Vagina (tissue), 2 donors: ENCODE measurements around the gene CHPF2. TPM values are rescaled to one million over a fixed set of nuclear protein-coding genes. Genes with fewer than 3 reads are reported as not detected.

Source experiments
- DNase-seq, 2 donors: peaks; one replicate each; pipeline ENCODE4 v3.0.0-alpha.2; 2017; ENCODE audit errors: extremely low spot score in 2 of 2
- H3K27ac ChIP-seq: fragments of 200-600 bp; sonication (generic); one replicate; pipeline ENCODE4 v1.5.1; 2019
- H3K27me3 ChIP-seq: fragments of 200-600 bp; sonication (generic); one replicate; pipeline ENCODE4 v1.5.1; 2019
- H3K36me3 ChIP-seq, 2 donors: fragments of 200-600 bp; sonication (generic); one replicate each; pipeline ENCODE4 v1.5.1; 2017 to 2019
- H3K4me1 ChIP-seq: fragments of 200-600 bp; sonication (generic); one replicate; pipeline ENCODE4 v1.5.1; 2019
- H3K4me3 ChIP-seq, 2 donors: fragments of 200-600 bp; sonication (generic); 1 replicate in 1 of 2; 2 replicates in 1 of 2; pipeline ENCODE4 v1.5.1; 2016 to 2019
- H3K9me3 ChIP-seq: fragments of 200-600 bp; sonication (generic); one replicate; pipeline ENCODE4 v1.5.1; 2019
- CTCF ChIP-seq, 3 experiments: fragments of 450-650 bp in 2 of 3; fragments of 200-600 bp in 1 of 3; sonication (generic) in 1 of 3; IDR thresholded peaks; one replicate each; pipeline ENCODE4 v1.5.1; 2017 to 2019; ENCODE audit warnings: antibody characterized with exemption in 3 of 3, mild to moderate bottlenecking in 2 of 3, moderate library complexity in 2 of 3
- POLR2A ChIP-seq, 2 donors: fragments of 450-650 bp; IDR thresholded peaks; one replicate each; pipeline ENCODE4 v1.6.1; 2017; ENCODE audit warnings: antibody characterized with exemption in 2 of 2, mild to moderate bottlenecking in 2 of 2, moderate library complexity in 2 of 2
- POLR2AphosphoS5 ChIP-seq, 2 donors: sonication (generic); formaldehyde crosslinking; IDR thresholded peaks; one replicate each; pipeline ENCODE4 v1.9.0; 2017; ENCODE audit warnings: antibody characterized with exemption in 2 of 2, mild to moderate bottlenecking in 2 of 2, low read depth in 1 of 2; ENCODE audit not compliant: insufficient read depth in 1 of 2
- intact Hi-C: fragments of 100-400 bp; cut with DNase I; formaldehyde crosslinking; loops from one replicate; pipeline ENCODE4 v1.15.1; 2023
- total RNA-seq: library from RNA; depleted of rRNA; stranded (reverse); fragments of >200 nt; gene quantifications from one replicate; pipeline ENCODE4 v1.2.3, GENCODE V29; 2016

Gene CHPF2
- total RNA-seq, 1 donor from 2014 or later, result 28.0 TPM

DNA sequence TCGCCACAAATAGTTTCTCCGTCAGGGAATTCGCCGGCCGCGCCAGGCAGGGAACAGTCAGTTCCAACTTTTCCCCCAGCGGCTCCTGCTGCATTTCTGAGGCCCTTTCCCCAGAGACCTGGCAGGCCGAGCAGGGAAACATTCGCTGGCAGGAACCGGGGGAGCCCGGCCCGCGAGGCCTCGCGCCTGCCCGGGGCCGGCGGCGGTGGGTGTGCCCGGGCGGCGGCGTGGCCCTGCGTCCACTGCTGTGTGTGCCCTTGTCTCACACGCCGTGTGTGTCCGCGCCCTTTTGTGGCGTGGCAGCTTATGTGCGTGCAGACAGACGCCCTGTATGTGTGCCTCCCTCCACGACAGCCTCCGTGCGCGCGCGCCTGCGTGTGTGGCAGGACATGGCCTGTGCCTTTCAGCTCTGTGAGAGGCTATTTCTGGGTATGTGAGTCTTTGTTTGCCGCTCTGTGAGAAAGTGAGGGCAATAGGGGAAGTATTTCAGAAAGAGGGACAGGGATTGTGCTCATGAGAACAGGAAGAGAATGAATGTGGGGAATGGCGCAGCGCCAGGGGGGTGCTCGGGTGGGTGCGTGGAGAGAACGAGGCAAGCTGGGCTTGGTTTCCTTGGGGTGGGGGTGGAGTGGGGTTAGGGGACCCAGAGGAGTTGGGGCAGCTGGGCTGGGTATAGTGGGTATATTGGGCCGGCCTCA is 16.9 kb downstream of the CHPF2 start:
- peaks cover 75% of the 10 kb centered on the region for H3K4me1 ChIP-seq
- no peaks in the 10 kb centered on the region for H3K36me3 ChIP-seq
- H3K9me3 ChIP-seq, result no peaks in the 10 kb centered on the region
- no peak for TF ChIP-seq CTCF (IDR thresholded peaks at IDR 0.05)
- peak in 1 of 2 donors; percentile 50 for TF ChIP-seq POLR2AphosphoS5 (IDR thresholded peaks at IDR 0.05; ENCODE audit: insufficient read depth in 1 of 2, low read depth in 1 of 2)
- TF ChIP-seq POLR2A (IDR thresholded peaks at IDR 0.05), result no peak
- no peak for DNase-seq
- intact Hi-C loops, result loop anchor here (5.0 kb wide), 1 partner anchor 53 kb away; no protein-coding TSS in a partner anchor
- H3K27me3 ChIP-seq, result no peaks in the 10 kb centered on the region
- H3K4me3 ChIP-seq, result peak overlapping the region; percentile 56 to 64
- peak overlapping the region; percentile 94 for H3K27ac ChIP-seq

DNA sequence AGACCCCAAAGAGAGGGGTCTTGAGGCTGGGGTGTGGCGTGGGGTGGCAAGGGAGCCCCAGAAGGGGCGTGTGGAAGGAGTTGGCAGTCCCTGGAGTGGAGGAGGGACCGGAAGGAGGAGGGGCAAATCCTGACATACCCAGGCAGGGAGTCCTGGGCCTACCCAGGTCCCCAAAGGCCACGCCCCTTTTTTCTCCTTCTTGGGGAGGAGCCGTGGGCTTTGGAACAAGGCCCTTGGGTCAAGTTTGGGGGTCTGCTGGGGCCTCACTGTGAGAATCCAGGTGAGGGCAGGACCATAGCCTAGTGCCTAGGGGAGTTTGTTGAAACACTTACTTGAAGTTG is 17.4 kb downstream of the CHPF2 start:
- intact Hi-C loops, result loop anchor here (2.0 to 5.0 kb wide), 2 partner anchors 53 to 707 kb away; partner anchors contain the start of gene GALNTL5
- TF ChIP-seq CTCF (IDR thresholded peaks at IDR 0.05) (no peak), POLR2AphosphoS5 (IDR thresholded peaks at IDR 0.05; ENCODE audit: insufficient read depth in 1 of 2, low read depth in 1 of 2) (peak in 1 of 2 donors; percentile 50), POLR2A (IDR thresholded peaks at IDR 0.05) (no peak)
- H3K27ac ChIP-seq, result peak overlapping the region; percentile 94
- H3K4me1 ChIP-seq, result peaks cover 70% of the 10 kb centered on the region
- no peaks in the 10 kb centered on the region for H3K9me3 ChIP-seq
- no peak for DNase-seq
- H3K27me3 ChIP-seq, result no peaks in the 10 kb centered on the region
- H3K36me3 ChIP-seq, result no peaks in the 10 kb centered on the region
- H3K4me3 ChIP-seq, result peak overlapping the region; percentile 56 to 64

GRCh38 chr7:151250181-151251132 is 18.2 kb downstream of the CHPF2 start:
- H3K27ac ChIP-seq, result peak overlapping the region; percentile 94
- H3K36me3 ChIP-seq, result no peaks in the 10 kb centered on the region
- H3K4me3 ChIP-seq, result peak overlapping the region; percentile 61 to 69
- H3K9me3 ChIP-seq, result no peaks in the 10 kb centered on the region
- no peak for TF ChIP-seq POLR2A (IDR thresholded peaks at IDR 0.05)
- no peak for DNase-seq
- no peaks in the 10 kb centered on the region for H3K27me3 ChIP-seq
- peaks cover 63% of the 10 kb centered on the region for H3K4me1 ChIP-seq
- intact Hi-C loops, result loop anchor here (2.0 kb wide), 1 partner anchor 706 kb away; the partner anchor contains the start of gene GALNTL5

- TF ChIP-seq POLR2AphosphoS5 (IDR thresholded peaks at IDR 0.05; ENCODE audit: insufficient read depth in 1 of 2, low read depth in 1 of 2) (no peak), CTCF (IDR thresholded peaks at IDR 0.05) (no peak)
These were observed 19.0 kb downstream of the CHPF2 start for GRCh38 chr7:151251328-151251688.

GRCh38 chr7:151251689-151252560 is 19.6 kb downstream of the CHPF2 start:
- Histone ChIP-seq H3K4me3 (peak overlapping the region; percentile 61 to 69), H3K36me3 (no peaks in the 10 kb centered on the region), H3K9me3 (no peaks in the 10 kb centered on the region), H3K27ac (peak overlapping the region; percentile 94), H3K27me3 (no peaks in the 10 kb centered on the region), H3K4me1 (peaks cover 48% of the 10 kb centered on the region)
- TF ChIP-seq POLR2AphosphoS5 (IDR thresholded peaks at IDR 0.05; ENCODE audit: insufficient read depth in 1 of 2, low read depth in 1 of 2) (peak in 1 of 2 donors; percentile 78), POLR2A (IDR thresholded peaks at IDR 0.05) (peak in 1 of 2 donors; percentile 30), CTCF (IDR thresholded peaks at IDR 0.05) (no peak)
- DNase-seq, result no peak
- intact Hi-C loops, result loop anchor here (2.0 kb wide), 1 partner anchor 705 kb away; the partner anchor contains the start of gene GALNTL5

More at GRCh38 chr7:151251328-151251688, 19.0 kb downstream of the CHPF2 start:
- Histone ChIP-seq H3K4me1 (peaks cover 54% of the 10 kb centered on the region), H3K27ac (peak overlapping the region; percentile 94), H3K9me3 (no peaks in the 10 kb centered on the region), H3K27me3 (no peaks in the 10 kb centered on the region), H3K4me3 (peak overlapping the region; percentile 61 to 69), H3K36me3 (no peaks in the 10 kb centered on the region)
- no peak for DNase-seq
- intact Hi-C loops, result loop anchor here (2.0 kb wide), 1 partner anchor 705 kb away; the partner anchor contains the start of gene GALNTL5
